Fibroblast of lung (primary cell): ENCODE results near the gene CCDC158. TPM values are rescaled to one million over a fixed set of nuclear protein-coding genes. Genes with fewer than 3 reads are reported as not detected.
"Not testable (repeated sequence)": the region's sequence is repeated elsewhere in the genome, so short reads cannot be mapped to it uniquely, and the experiment has no call there.

ENCODE experiments used
- DNase-seq, 2 donors: peaks; one replicate each; pipeline versions ENCODE4 v3.0.0 to v3.0.0-alpha.2; 2010; ENCODE audit warnings: low read depth in 2 of 2
- H2AFZ ChIP-seq: 2 replicates; pipeline ENCODE4 v1.5.1; 2012; ENCODE audit warnings: low read length, control low read depth, inconsistent platforms
- H3K27ac ChIP-seq: 2 replicates; pipeline ENCODE4 v1.5.1; 2011; ENCODE audit warnings: low read length, control low read depth; ENCODE audit not compliant: insufficient read depth
- H3K27me3 ChIP-seq: 2 replicates; pipeline ENCODE4 v1.5.1; 2011; ENCODE audit warnings: mild to moderate bottlenecking, low read length; ENCODE audit not compliant: control insufficient read depth, insufficient read depth
- H3K36me3 ChIP-seq: 2 replicates; pipeline ENCODE4 v1.5.1; 2011; ENCODE audit warnings: low read length; ENCODE audit not compliant: control insufficient read depth, insufficient read depth
- H3K4me1 ChIP-seq: 2 replicates; pipeline ENCODE4 v1.5.1; 2011; ENCODE audit warnings: low read length; ENCODE audit not compliant: control insufficient read depth, insufficient read depth; ENCODE audit errors: extremely low read depth
- H3K4me2 ChIP-seq: 2 replicates; pipeline ENCODE4 v1.5.1; 2011; ENCODE audit warnings: low read length, control low read depth; ENCODE audit not compliant: insufficient read depth; ENCODE audit errors: extremely low read depth
- H3K4me3 ChIP-seq, 4 experiments: fragments of 200-600 bp in 1 of 4; sonication (generic) in 1 of 4; replicated peaks in 1 of 4; 2 replicates each; pipeline ENCODE4 v1.5.1; 2011 to 2016; ENCODE audit warnings: low read length in 4 of 4, low read depth in 3 of 4, mild to moderate bottlenecking in 3 of 4, control low read depth in 2 of 4, inconsistent platforms in 1 of 4, mixed read lengths in 1 of 4; ENCODE audit not compliant: insufficient read depth in 1 of 4; ENCODE audit errors: control extremely low read depth in 1 of 4
- H3K79me2 ChIP-seq: 2 replicates; pipeline ENCODE4 v1.5.1; 2012; ENCODE audit warnings: mild to moderate bottlenecking, low read length, inconsistent platforms; ENCODE audit not compliant: control insufficient read depth, insufficient read depth
- H3K9ac ChIP-seq: 2 replicates; pipeline ENCODE4 v1.5.1; 2011; ENCODE audit warnings: mild to moderate bottlenecking, low read length, control low read depth; ENCODE audit not compliant: insufficient read depth
- H3K9me3 ChIP-seq: 2 replicates; pipeline ENCODE4 v1.5.1; 2012; ENCODE audit warnings: low read depth, low read length; ENCODE audit not compliant: control insufficient read depth, insufficient read depth
- H4K20me1 ChIP-seq: 2 replicates; pipeline ENCODE4 v1.5.1; 2011; ENCODE audit warnings: low read length; ENCODE audit not compliant: control insufficient read depth, insufficient read depth; ENCODE audit errors: extremely low read depth
- CTCF ChIP-seq, 2 donors: IDR thresholded peaks in 1 of 2; conservative IDR thresholded peaks in 1 of 2; 1 replicate in 1 of 2; 2 replicates in 1 of 2; pipeline ENCODE4 v1.5.1; 2011 to 2012; ENCODE audit warnings: low read length in 2 of 2, control low read depth in 1 of 2, inconsistent platforms in 1 of 2, low read depth in 1 of 2, mild to moderate bottlenecking in 1 of 2
- EZH2 ChIP-seq: IDR thresholded peaks from 2 replicates; pipeline ENCODE4 v1.5.1; 2012; ENCODE audit warnings: low read length, control low read depth, mild to moderate bottlenecking; ENCODE audit errors: missing control alignments
- polyA plus RNA-seq, 2 donors: library from polyadenylated mRNA; depleted of rRNA in 1 of 2; stranded (reverse) in 1 of 2; unstranded in 1 of 2; fragments of >200 nt; gene quantifications; 2 replicates each; pipeline ENCODE4 v1.2.1, GENCODE V29; 2011 to 2012; ENCODE audit warnings: missing spikeins in 1 of 2
- total RNA-seq: library from RNA; depleted of rRNA; stranded (reverse); fragments of >200 nt; gene quantifications from 2 replicates; pipeline ENCODE4 v1.2.1, GENCODE V29; 2014

Gene CCDC158
- total and polyA plus RNA-seq, 2 donors (not counting 1 experiment from before 2014, with no cell fraction given): 0.15 to 1.5 TPM

GRCh38 chr4:76283900-76284299, 137.0 kb downstream of the CCDC158 start:
- TF ChIP-seq EZH2: no peak
- TF ChIP-seq CTCF (conservative IDR thresholded peaks at IDR 0.05 in 1 of 2, IDR thresholded peaks at IDR 0.05 in 1 of 2; ENCODE audit: low read depth in 1 of 2, low read length in 2 of 2): no peak
- no peaks in the 10 kb centered on the region for H3K27me3 ChIP-seq
- H3K79me2 ChIP-seq: no peaks in the 10 kb centered on the region
- no peak overlapping the region for H3K9ac ChIP-seq
- no peak for DNase-seq
- no peaks in the 10 kb centered on the region for H3K36me3 ChIP-seq
- no peaks in the 10 kb centered on the region for H4K20me1 ChIP-seq
- H3K9me3 ChIP-seq: no peaks in the 10 kb centered on the region
- no peak overlapping the region for H3K27ac ChIP-seq
- H2AFZ ChIP-seq: no peak overlapping the region
- H3K4me3 ChIP-seq: no peak overlapping the region
- no peak overlapping the region for H3K4me2 ChIP-seq
- H3K4me1 ChIP-seq: no peaks in the 10 kb centered on the region

- H3K4me3 ChIP-seq: no peak overlapping the region
- DNase-seq: no peak
- H3K79me2 ChIP-seq: no peaks in the 10 kb centered on the region
- no peaks in the 10 kb centered on the region for H3K4me1 ChIP-seq
- no peak overlapping the region for H3K9ac ChIP-seq
- H3K27me3 ChIP-seq: no peaks in the 10 kb centered on the region
- H2AFZ ChIP-seq: no peak overlapping the region
- no peaks in the 10 kb centered on the region for H3K36me3 ChIP-seq
- H3K4me2 ChIP-seq: no peak overlapping the region
- H3K27ac ChIP-seq: no peak overlapping the region
- H3K9me3 ChIP-seq: no peaks in the 10 kb centered on the region
- TF ChIP-seq EZH2: no peak
- no peak for TF ChIP-seq CTCF (conservative IDR thresholded peaks at IDR 0.05 in 1 of 2, IDR thresholded peaks at IDR 0.05 in 1 of 2; ENCODE audit: low read depth in 1 of 2, low read length in 2 of 2)
- H4K20me1 ChIP-seq: no peaks in the 10 kb centered on the region
These were observed 137.8 kb downstream of the CCDC158 start for GRCh38 chr4:76282941-76283689.

GRCh38 chr4:76281594-76281993, 139.3 kb downstream of the CCDC158 start:
- not testable (repeated sequence) for H3K4me2 ChIP-seq, H2AFZ ChIP-seq, H3K4me1 ChIP-seq, H3K9ac ChIP-seq, H3K27me3 ChIP-seq, H3K9me3 ChIP-seq, H3K4me3 ChIP-seq, H3K27ac ChIP-seq, H3K79me2 ChIP-seq, H3K36me3 ChIP-seq, DNase-seq, H4K20me1 ChIP-seq
